EL (cell line): ENCODE results near the gene RPS6KA2.

Source experiments
- DNase-seq: peaks from one replicate; pipeline ENCODE4 v3.0.0-alpha.2; 2016

Gene RPS6KA2

GRCh38 chr6:166438211-166438861, 188.7 kb downstream of the RPS6KA2 start:
- DNase-seq: no peak

- DNase-seq: no peak
Observed at GRCh38 chr6:166437661-166438060, 189.4 kb downstream of the RPS6KA2 start.

GRCh38 chr6:166436195-166437139, 190.6 kb downstream of the RPS6KA2 start:
- DNase-seq: no peak

- no peak for DNase-seq
Observed at GRCh38 chr6:166435574-166435973, 191.5 kb downstream of the RPS6KA2 start.

- DNase-seq: no peak
Observed at GRCh38 chr6:166434336-166434735, 192.7 kb downstream of the RPS6KA2 start.

- no peak for DNase-seq
Observed at GRCh38 chr6:166433096-166433495, 194.0 kb downstream of the RPS6KA2 start.

GRCh38 chr6:166430269-166430668, 196.8 kb downstream of the RPS6KA2 start:
- DNase-seq: no peak

GRCh38 chr6:166424431-166424830, 202.6 kb downstream of the RPS6KA2 start:
- DNase-seq: no peak

GRCh38 chr6:166423781-166424180, 203.3 kb downstream of the RPS6KA2 start:
- DNase-seq: no peak

- no peak for DNase-seq
Observed at GRCh38 chr6:166423051-166423745, 203.9 kb downstream of the RPS6KA2 start.

- no peak for DNase-seq
Observed at GRCh38 chr6:166422201-166422940, 204.7 kb downstream of the RPS6KA2 start.

GRCh38 chr6:166420351-166420750, 206.7 kb downstream of the RPS6KA2 start:
- peak; percentile 7 for DNase-seq

GRCh38 chr6:166419717-166420116, 207.3 kb downstream of the RPS6KA2 start:
- no peak for DNase-seq

GRCh38 chr6:166419286-166419685, 207.8 kb downstream of the RPS6KA2 start:
- DNase-seq: peak; percentile 19

GRCh38 chr6:166418691-166419143, 208.3 kb downstream of the RPS6KA2 start:
- DNase-seq: no peak

- no peak for DNase-seq
Observed at GRCh38 chr6:166417285-166417691, 209.8 kb downstream of the RPS6KA2 start.

GRCh38 chr6:166415833-166416347, 211.2 kb downstream of the RPS6KA2 start:
- no peak for DNase-seq

- no peak for DNase-seq
Observed at GRCh38 chr6:166415306-166415705, 211.7 kb downstream of the RPS6KA2 start.

GRCh38 chr6:166413491-166413951, 213.5 kb downstream of the RPS6KA2 start:
- DNase-seq: no peak

- DNase-seq: no peak
Observed at GRCh38 chr6:166412911-166413384, 214.1 kb downstream of the RPS6KA2 start.

- no peak for DNase-seq
Observed at GRCh38 chr6:166412156-166412910, 214.7 kb downstream of the RPS6KA2 start.
